Hepatocyte (in vitro differentiated cells): Measurements from ENCODE around the gene SLC35G6. TPM values are rescaled to one million over a fixed set of nuclear protein-coding genes. Genes with fewer than 3 reads are reported as not detected.

ENCODE experiments used
- DNase-seq: peaks from one replicate; pipeline ENCODE4 v3.0.0-alpha.2; 2016; ENCODE audit warnings: low spot score
- H2AFZ ChIP-seq: fragments of 200-600 bp; sonication (generic); 2 replicates; pipeline ENCODE4 v1.6.0; 2016; ENCODE audit warnings: antibody characterized with exemption, mild to moderate bottlenecking
- H3K27ac ChIP-seq: fragments of 200-600 bp; sonication (generic); 2 replicates; pipeline ENCODE4 v1.5.1; 2016; ENCODE audit warnings: mild to moderate bottlenecking
- H3K27me3 ChIP-seq: fragments of 200-600 bp; sonication (generic); 2 replicates; pipeline ENCODE4 v1.6.1; 2016
- H3K36me3 ChIP-seq: fragments of 200-600 bp; sonication (generic); replicated peaks from 2 replicates; pipeline ENCODE4 v1.5.1; 2016; ENCODE audit warnings: low read depth; ENCODE audit not compliant: insufficient read depth
- H3K4me1 ChIP-seq: fragments of 200-600 bp; sonication (generic); 2 replicates; pipeline ENCODE4 v1.5.1; 2016; ENCODE audit warnings: mild to moderate bottlenecking, moderate library complexity; ENCODE audit not compliant: insufficient read depth
- H3K4me2 ChIP-seq: fragments of 200-600 bp; sonication (generic); 2 replicates; pipeline ENCODE4 v1.6.0; 2016
- H3K4me3 ChIP-seq: fragments of 200-600 bp; sonication (generic); 2 replicates; pipeline ENCODE4 v1.5.1; 2016; ENCODE audit warnings: mild to moderate bottlenecking
- H3K79me2 ChIP-seq: fragments of 200-600 bp; sonication (generic); 2 replicates; pipeline ENCODE4 v1.6.0; 2017; ENCODE audit warnings: mild to moderate bottlenecking
- H3K9me2 ChIP-seq: fragments of 200-600 bp; sonication (generic); replicated peaks from 2 replicates; pipeline ENCODE4 v1.6.0; 2017; ENCODE audit warnings: mild to moderate bottlenecking; ENCODE audit not compliant: insufficient read depth
- H3K9me3 ChIP-seq: fragments of 200-600 bp; sonication (generic); 2 replicates; pipeline ENCODE4 v1.5.1; 2016; ENCODE audit warnings: low read depth, mild to moderate bottlenecking
- H4K20me1 ChIP-seq: fragments of 200-600 bp; sonication (generic); 2 replicates; pipeline ENCODE4 v1.6.0; 2016; ENCODE audit warnings: mild to moderate bottlenecking; ENCODE audit not compliant: insufficient read depth, poor library complexity, severe bottlenecking
- EZH2 ChIP-seq: fragments of 200-600 bp; sonication (generic); IDR thresholded peaks from 2 replicates; pipeline ENCODE4 v1.6.1; 2016; ENCODE audit warnings: antibody characterized with exemption, mild to moderate bottlenecking, borderline replicate concordance
- EZH2phosphoT487 ChIP-seq: fragments of 200-600 bp; sonication (generic); IDR thresholded peaks from one replicate; pipeline ENCODE4 v1.6.1; 2018; ENCODE audit warnings: antibody characterized with exemption, mild to moderate bottlenecking, low read depth, moderate library complexity; ENCODE audit not compliant: unreplicated experiment, severe bottlenecking
- WGBS: methylation state at CpG from one replicate; pipeline ENCODE4 v1.1.6; 2016; ENCODE audit warnings: low lambda C conversion rate; ENCODE audit errors: missing lambda C conversion rate; 5-methylcytosine and 5-hydroxymethylcytosine counted together
- polyA plus RNA-seq: library from polyadenylated mRNA; unstranded; fragments of >200 nt; fragmentation: Nextera tagmentation; extraction: Ambion mirVana; gene quantifications from 2 replicates; pipeline ENCODE4 v1.2.1, GENCODE V29; 2016
- total RNA-seq: library from RNA; depleted of rRNA; stranded (reverse); fragments of >200 nt; gene quantifications from 2 replicates; pipeline ENCODE4 v1.2.3, GENCODE V29; 2014
- TF ChIP-seq, protein P1 (sequence below): fragments of 200-600 bp; sonication (generic); IDR thresholded peaks from 2 replicates; pipeline ENCODE4 v1.5.1; 2016; ENCODE audit warnings: antibody characterized with exemption, mild to moderate bottlenecking; ENCODE audit not compliant: poor library complexity

SLC35G6 gene
- total and polyA plus RNA-seq, 2 experiments from 2014 or later = 0.30 TPM; not detected in 1

- Histone ChIP-seq H3K27ac (no peak overlapping the region), H3K9me3 (no peaks in the 10 kb centered on the region), H3K36me3 (no peaks in the 10 kb centered on the region), H4K20me1 (peaks cover 42% of the 10 kb centered on the region), H3K4me1 (no peaks in the 10 kb centered on the region), H2AFZ (no peak overlapping the region), H3K9me2 (no peaks in the 10 kb centered on the region), H3K79me2 (peaks cover 46% of the 10 kb centered on the region), H3K27me3 (no peaks in the 10 kb centered on the region), H3K4me3 (no peak overlapping the region), H3K4me2 (no peak overlapping the region)
- WGBS = 98% methylated on average over 28 of the region's 33 CpGs
- TF ChIP-seq EZH2 (no peak), EZH2phosphoT487 (no peak)
- TF ChIP-seq, protein P1, sequence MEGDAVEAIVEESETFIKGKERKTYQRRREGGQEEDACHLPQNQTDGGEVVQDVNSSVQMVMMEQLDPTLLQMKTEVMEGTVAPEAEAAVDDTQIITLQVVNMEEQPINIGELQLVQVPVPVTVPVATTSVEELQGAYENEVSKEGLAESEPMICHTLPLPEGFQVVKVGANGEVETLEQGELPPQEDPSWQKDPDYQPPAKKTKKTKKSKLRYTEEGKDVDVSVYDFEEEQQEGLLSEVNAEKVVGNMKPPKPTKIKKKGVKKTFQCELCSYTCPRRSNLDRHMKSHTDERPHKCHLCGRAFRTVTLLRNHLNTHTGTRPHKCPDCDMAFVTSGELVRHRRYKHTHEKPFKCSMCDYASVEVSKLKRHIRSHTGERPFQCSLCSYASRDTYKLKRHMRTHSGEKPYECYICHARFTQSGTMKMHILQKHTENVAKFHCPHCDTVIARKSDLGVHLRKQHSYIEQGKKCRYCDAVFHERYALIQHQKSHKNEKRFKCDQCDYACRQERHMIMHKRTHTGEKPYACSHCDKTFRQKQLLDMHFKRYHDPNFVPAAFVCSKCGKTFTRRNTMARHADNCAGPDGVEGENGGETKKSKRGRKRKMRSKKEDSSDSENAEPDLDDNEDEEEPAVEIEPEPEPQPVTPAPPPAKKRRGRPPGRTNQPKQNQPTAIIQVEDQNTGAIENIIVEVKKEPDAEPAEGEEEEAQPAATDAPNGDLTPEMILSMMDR = no peak
- DNase-seq = no peak
Measured at GRCh38 chr17:7465597-7466275, 15.5 kb upstream of the SLC35G6 start.

- no peaks in the 10 kb centered on the region for H3K9me3 ChIP-seq
- no peaks in the 10 kb centered on the region for H3K36me3 ChIP-seq
- H3K4me1 ChIP-seq = no peaks in the 10 kb centered on the region
- no peak for DNase-seq
- TF ChIP-seq, protein P1 = no peak
- no peak for TF ChIP-seq EZH2
- TF ChIP-seq EZH2phosphoT487 = no peak
- no peak overlapping the region for H3K4me2 ChIP-seq
- WGBS = 98% methylated on average over 7 of the region's 9 CpGs
- no peak overlapping the region for H3K4me3 ChIP-seq
- peaks cover 52% of the 10 kb centered on the region for H3K79me2 ChIP-seq
- H3K27ac ChIP-seq = no peak overlapping the region
- no peaks in the 10 kb centered on the region for H3K27me3 ChIP-seq
- H2AFZ ChIP-seq = no peak overlapping the region
- H3K9me2 ChIP-seq = no peaks in the 10 kb centered on the region
- peaks cover 47% of the 10 kb centered on the region for H4K20me1 ChIP-seq
Measured at GRCh38 chr17:7466318-7466638, 15.0 kb upstream of the SLC35G6 start.

DNA sequence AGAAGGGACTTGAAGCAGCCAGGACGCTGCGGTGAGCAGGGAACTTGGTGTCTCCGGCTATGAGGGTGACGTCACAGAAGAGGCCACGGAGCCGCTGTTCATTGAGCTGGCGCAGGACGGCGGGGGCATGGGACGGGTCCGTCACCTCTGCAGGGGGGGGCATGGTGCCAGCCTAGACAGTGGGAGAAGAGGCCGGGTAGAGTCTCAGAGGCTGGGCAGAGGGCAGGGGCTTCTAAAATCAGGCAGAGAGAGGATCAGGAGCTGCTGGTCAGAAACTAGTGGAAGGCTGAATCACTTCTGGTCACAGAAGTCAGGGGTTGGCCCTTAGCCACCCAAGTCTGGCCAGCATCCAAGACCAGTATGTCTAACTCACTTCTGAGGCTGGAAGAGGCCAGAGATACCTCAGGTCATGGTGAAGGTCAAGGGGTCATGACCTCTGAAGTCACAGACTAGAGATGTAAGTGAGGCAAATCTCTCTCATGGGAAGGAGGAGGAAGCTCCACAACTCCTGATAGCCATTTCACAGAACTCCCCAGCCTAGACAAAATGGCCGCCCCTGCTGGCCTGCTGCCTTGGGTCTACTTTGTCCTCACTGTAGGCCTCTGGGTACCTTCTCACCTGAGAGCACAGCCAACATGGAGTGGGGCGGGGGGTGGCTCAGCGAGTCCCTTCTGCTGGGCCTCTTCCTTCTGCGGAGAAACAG lies 14.5 kb upstream of the SLC35G6 start:
- no peaks in the 10 kb centered on the region for H3K9me3 ChIP-seq
- DNase-seq = no peak
- H3K4me2 ChIP-seq = no peak overlapping the region
- TF ChIP-seq, protein P1 = no peak
- TF ChIP-seq EZH2phosphoT487 (no peak), EZH2 (no peak)
- H3K27ac ChIP-seq = no peak overlapping the region
- peaks cover 51% of the 10 kb centered on the region for H4K20me1 ChIP-seq
- H3K4me1 ChIP-seq = no peaks in the 10 kb centered on the region
- H3K4me3 ChIP-seq = no peak overlapping the region
- H3K27me3 ChIP-seq = no peaks in the 10 kb centered on the region
- no peaks in the 10 kb centered on the region for H3K36me3 ChIP-seq
- no peak overlapping the region for H2AFZ ChIP-seq
- peaks cover 57% of the 10 kb centered on the region for H3K79me2 ChIP-seq
- 91% methylated on average over 13 of the region's 16 CpGs for WGBS
- H3K9me2 ChIP-seq = no peaks in the 10 kb centered on the region
